ENCODE measurements around the gene PCDHA1. TPM values are rescaled to one million over a fixed set of nuclear protein-coding genes. Genes with fewer than 3 reads are reported as not detected.

Gene PCDHA1
- polyA plus RNA-seq, 1 of the 3 experiments (the other 2 are of a cell fraction) = 0.16 TPM

DNA sequence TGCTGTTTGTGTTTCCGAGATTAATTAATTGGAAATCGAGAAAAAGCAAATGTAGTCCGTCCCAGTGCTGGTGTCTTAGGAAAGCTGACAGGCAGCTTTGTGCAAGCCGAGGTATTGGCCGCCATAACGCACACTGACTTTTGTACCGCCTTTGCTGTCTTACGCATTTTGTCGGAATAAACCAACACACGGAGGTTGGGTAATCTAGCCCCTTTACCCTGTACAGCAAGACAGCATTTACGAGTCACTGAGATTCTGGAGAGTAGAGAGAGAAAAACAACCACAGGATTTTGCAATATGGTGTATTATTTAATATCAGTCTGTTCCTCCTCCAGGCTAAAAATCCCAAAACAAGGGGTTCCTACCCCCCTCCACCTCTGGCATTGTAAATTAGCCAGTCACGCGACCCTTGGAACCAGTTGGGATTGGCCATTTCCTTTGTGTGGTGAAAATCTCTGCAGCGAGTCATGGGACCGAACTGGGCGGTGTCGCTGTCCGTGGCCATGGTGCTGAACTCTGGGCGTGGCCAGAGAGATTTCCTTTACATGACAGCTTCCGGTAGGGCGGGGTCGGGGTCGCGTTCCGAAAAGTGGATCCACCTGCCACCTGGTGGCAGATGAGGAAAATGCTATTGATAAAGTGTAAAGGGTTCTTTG is 255.0 kb downstream of the PCDHA1 start:
- DNase-seq = peak; percentile 87
- 2% methylated on average over 25 of the region's 25 CpGs for WGBS (ENCODE audit: low lambda C conversion rate)
- Histone ChIP-seq H3K27ac (ENCODE audit: low read depth in 2 of 2, low read length in 1 of 2) (peak overlapping the region; percentile 25 to 90; a peak in 3 of 4 replicates), H4K20me1 (ENCODE audit: insufficient read depth) (no peaks in the 10 kb centered on the region), H3K27me3 (ENCODE audit: insufficient read depth) (no peaks in the 10 kb centered on the region), H3F3A (replicated peaks; ENCODE audit: insufficient read depth) (no peaks in the 10 kb centered on the region), H3K36me3 (replicated peaks in 1 of 2; ENCODE audit: control insufficient read depth in 1 of 2, insufficient read depth in 2 of 2, low read length in 1 of 2) (no peaks in the 10 kb centered on the region), H3K9ac (peak overlapping the region; percentile 42; the same call in 1 of the 2 replicates), H3K4me3 (ENCODE audit: low read depth in 2 of 2, low read length in 1 of 2) (peak overlapping the region; percentile 60 to 66), H2AFZ (ENCODE audit: low read depth) (peak overlapping the region; percentile 75), H3K4me1 (ENCODE audit: control insufficient read depth in 1 of 2, insufficient read depth in 2 of 2, low read depth in 1 of 2, low read length in 1 of 2) (peaks cover 0 to 7% of the 10 kb centered on the region in 2 experiments; a peak in 2 of 4 replicates), H3K79me2 (ENCODE audit: insufficient read depth) (no peaks in the 10 kb centered on the region), H3K9me3 (no peaks in the 10 kb centered on the region), H3K4me2 (peak overlapping the region; percentile 87), H3K9me2 (no peaks in the 10 kb centered on the region)
- CTCF ChIA-PET = interaction anchor here (0.6 to 9.0 kb wide), 60 partner anchors 8 to 558 kb away, joined by 3 to 194 read pairs (median 8); partner anchors contain the start of genes PCDHA1, PCDHA10, PCDHA11 and PCDHA12
- POLR2A ChIA-PET = interaction anchor here (1.5 to 2.3 kb wide), 6 partner anchors 39 to 199 kb away, joined by 4 to 54 read pairs (median 20); partner anchors contain the start of genes PCDHA12, PCDHAC1 and PCDHAC2
- TF ChIP-seq SMC3 (IDR thresholded peaks at IDR 0.05; ENCODE audit: low read depth, low read length) (peak; percentile 98), FOSL2 (IDR thresholded peaks at IDR 0.05; ENCODE audit: borderline replicate concordance, low read depth) (no peak), GABPA (IDR thresholded peaks at IDR 0.05; ENCODE audit: low read depth) (peak; percentile 68), FOXM1 (IDR thresholded peaks at IDR 0.05; ENCODE audit: low read depth) (no peak), EP300 (IDR thresholded peaks at IDR 0.05; ENCODE audit: borderline replicate concordance in 1 of 2, low read depth in 1 of 2, low read length in 1 of 2) (no peak), POLR2AphosphoS5 (IDR thresholded peaks at IDR 0.05; ENCODE audit: low read depth, low read length) (peak; percentile 85), TCF12 (IDR thresholded peaks at IDR 0.05) (no peak), MXI1 (IDR thresholded peaks at IDR 0.05; ENCODE audit: low read depth, low read length) (peak; percentile 68), JUND (IDR thresholded peaks at IDR 0.05) (no peak), RAD21 (IDR thresholded peaks at IDR 0.05; ENCODE audit: low read length) (peak; percentile 95), YY1 (IDR thresholded peaks at IDR 0.05; ENCODE audit: low read depth) (peak; percentile 85), RFX5 (IDR thresholded peaks at IDR 0.05; ENCODE audit: low read length) (peak; percentile 60; the same call in 1 of the 2 replicates), SIN3A (IDR thresholded peaks at IDR 0.05; ENCODE audit: borderline replicate concordance, low read depth, low read length) (no peak), NRF1 (IDR thresholded peaks at IDR 0.05; ENCODE audit: low read depth, low read length) (no peak), TAF1 (IDR thresholded peaks at IDR 0.05; ENCODE audit: borderline replicate concordance, low read depth, low read length) (peak; percentile 55; the same call in 1 of the 2 replicates), NFIC (IDR thresholded peaks at IDR 0.05; ENCODE audit: borderline replicate concordance) (no peak), TEAD4 (IDR thresholded peaks at IDR 0.05; ENCODE audit: borderline replicate concordance, insufficient read depth) (no peak), CHD2 (IDR thresholded peaks at IDR 0.05; ENCODE audit: low read length, partially characterized antibody) (no peak), FOXJ3 (CRISPR knock-in tag; IDR thresholded peaks at IDR 0.05) (no peak), RXRA (IDR thresholded peaks at IDR 0.05; ENCODE audit: borderline replicate concordance, low read depth) (no peak)
- TF ChIP-seq, protein P1, sequence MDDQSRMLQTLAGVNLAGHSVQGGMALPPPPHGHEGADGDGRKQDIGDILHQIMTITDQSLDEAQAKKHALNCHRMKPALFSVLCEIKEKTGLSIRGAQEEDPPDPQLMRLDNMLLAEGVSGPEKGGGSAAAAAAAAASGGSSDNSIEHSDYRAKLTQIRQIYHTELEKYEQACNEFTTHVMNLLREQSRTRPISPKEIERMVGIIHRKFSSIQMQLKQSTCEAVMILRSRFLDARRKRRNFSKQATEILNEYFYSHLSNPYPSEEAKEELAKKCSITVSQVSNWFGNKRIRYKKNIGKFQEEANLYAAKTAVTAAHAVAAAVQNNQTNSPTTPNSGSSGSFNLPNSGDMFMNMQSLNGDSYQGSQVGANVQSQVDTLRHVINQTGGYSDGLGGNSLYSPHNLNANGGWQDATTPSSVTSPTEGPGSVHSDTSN (IDR thresholded peaks at IDR 0.05) = peak; percentile 44; the same call in 1 of the 2 replicates
- TF ChIP-seq, protein P2, sequence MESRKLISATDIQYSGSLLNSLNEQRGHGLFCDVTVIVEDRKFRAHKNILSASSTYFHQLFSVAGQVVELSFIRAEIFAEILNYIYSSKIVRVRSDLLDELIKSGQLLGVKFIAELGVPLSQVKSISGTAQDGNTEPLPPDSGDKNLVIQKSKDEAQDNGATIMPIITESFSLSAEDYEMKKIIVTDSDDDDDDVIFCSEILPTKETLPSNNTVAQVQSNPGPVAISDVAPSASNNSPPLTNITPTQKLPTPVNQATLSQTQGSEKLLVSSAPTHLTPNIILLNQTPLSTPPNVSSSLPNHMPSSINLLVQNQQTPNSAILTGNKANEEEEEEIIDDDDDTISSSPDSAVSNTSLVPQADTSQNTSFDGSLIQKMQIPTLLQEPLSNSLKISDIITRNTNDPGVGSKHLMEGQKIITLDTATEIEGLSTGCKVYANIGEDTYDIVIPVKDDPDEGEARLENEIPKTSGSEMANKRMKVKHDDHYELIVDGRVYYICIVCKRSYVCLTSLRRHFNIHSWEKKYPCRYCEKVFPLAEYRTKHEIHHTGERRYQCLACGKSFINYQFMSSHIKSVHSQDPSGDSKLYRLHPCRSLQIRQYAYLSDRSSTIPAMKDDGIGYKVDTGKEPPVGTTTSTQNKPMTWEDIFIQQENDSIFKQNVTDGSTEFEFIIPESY (IDR thresholded peaks at IDR 0.05; ENCODE audit: borderline replicate concordance, low read depth) = no peak
- TF ChIP-seq, protein P3, sequence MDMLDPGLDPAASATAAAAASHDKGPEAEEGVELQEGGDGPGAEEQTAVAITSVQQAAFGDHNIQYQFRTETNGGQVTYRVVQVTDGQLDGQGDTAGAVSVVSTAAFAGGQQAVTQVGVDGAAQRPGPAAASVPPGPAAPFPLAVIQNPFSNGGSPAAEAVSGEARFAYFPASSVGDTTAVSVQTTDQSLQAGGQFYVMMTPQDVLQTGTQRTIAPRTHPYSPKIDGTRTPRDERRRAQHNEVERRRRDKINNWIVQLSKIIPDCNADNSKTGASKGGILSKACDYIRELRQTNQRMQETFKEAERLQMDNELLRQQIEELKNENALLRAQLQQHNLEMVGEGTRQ (IDR thresholded peaks at IDR 0.05; ENCODE audit: borderline replicate concordance, low read depth, low read length) = peak; percentile 70
- TF ChIP-seq, protein P4, sequence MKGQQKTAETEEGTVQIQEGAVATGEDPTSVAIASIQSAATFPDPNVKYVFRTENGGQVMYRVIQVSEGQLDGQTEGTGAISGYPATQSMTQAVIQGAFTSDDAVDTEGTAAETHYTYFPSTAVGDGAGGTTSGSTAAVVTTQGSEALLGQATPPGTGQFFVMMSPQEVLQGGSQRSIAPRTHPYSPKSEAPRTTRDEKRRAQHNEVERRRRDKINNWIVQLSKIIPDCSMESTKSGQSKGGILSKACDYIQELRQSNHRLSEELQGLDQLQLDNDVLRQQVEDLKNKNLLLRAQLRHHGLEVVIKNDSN (IDR thresholded peaks at IDR 0.05; ENCODE audit: borderline replicate concordance, low read depth) = peak; percentile 88
- TF ChIP-seq, protein P5, sequence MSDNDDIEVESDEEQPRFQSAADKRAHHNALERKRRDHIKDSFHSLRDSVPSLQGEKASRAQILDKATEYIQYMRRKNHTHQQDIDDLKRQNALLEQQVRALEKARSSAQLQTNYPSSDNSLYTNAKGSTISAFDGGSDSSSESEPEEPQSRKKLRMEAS (IDR thresholded peaks at IDR 0.05; ENCODE audit: low read depth) = peak; percentile 44; the same call in 1 of the 2 replicates
